ENCODE measurements around the gene PTPRK. TPM values are rescaled to one million over a fixed set of nuclear protein-coding genes. Genes with fewer than 3 reads are reported as not detected.

Gene PTPRK
- total and polyA plus RNA-seq, 9 of the 15 experiments (the other 6 are each of a cell fraction or from before 2014, with no cell fraction given): 0.04 to 0.51 TPM; not detected in 7

- H3K9me1 ChIP-seq (ENCODE audit: control insufficient read depth, insufficient read depth, low read length): no peaks in the 10 kb centered on the region
- POLR2A ChIA-PET: no interaction called here
- no peaks in the 10 kb centered on the region for H3K79me2 ChIP-seq (ENCODE audit: control insufficient read depth, insufficient read depth, low read length)
- H3K4me2 ChIP-seq (ENCODE audit: insufficient read depth, low read length): no peak overlapping the region
- no peaks in the 10 kb centered on the region for H3K27me3 ChIP-seq (ENCODE audit: control insufficient read depth in 2 of 2, insufficient read depth in 2 of 2, low read length in 2 of 2)
- H3K4me1 ChIP-seq (replicated peaks in 1 of 2; ENCODE audit: control insufficient read depth in 2 of 2, insufficient read depth in 2 of 2, low read length in 2 of 2): no peaks in the 10 kb centered on the region
- in situ Hi-C loops (cut with MboI) (no loop called here), intact Hi-C loops (cut with micrococcal nuclease) (no loop called here)
- BruUV-seq (replicated peaks): no TSS peak
- CTCF ChIA-PET (ENCODE audit: low intra/inter-chr PET ratio): no interaction called here
- FAIRE-seq (no peak), ATAC-seq (no peak), DNase-seq (ENCODE audit: extremely low read depth in 1 of 4, low spot score in 3 of 4) (no peak)
- H4K20me1 ChIP-seq (replicated peaks; ENCODE audit: control insufficient read depth, insufficient read depth, low read length): no peaks in the 10 kb centered on the region
- no peaks in the 10 kb centered on the region for H3K9me3 ChIP-seq (replicated peaks; ENCODE audit: control insufficient read depth, insufficient read depth, low read depth, low read length)
- H3K27ac ChIP-seq (ENCODE audit: extremely low read depth, low read depth, low read length): no peak overlapping the region
- H2AFZ ChIP-seq (ENCODE audit: low read depth, low read length): no peak overlapping the region
- no peak overlapping the region for H3K4me3 ChIP-seq
- no peaks in the 10 kb centered on the region for H3K36me3 ChIP-seq (ENCODE audit: control insufficient read depth, insufficient read depth, low read length)
- 0% methylated on average over 5 of the region's 5 CpGs for WGBS (ENCODE audit: insufficient coverage, low coverage, missing lambda C conversion rate)
- TF ChIP-seq SP1 (CRISPR knock-in tag; IDR thresholded peaks at IDR 0.05): no peak
- no peak for TF ChIP-seq ZNF644 (tag; IDR thresholded peaks at IDR 0.05; ENCODE audit: low read depth)
- TF ChIP-seq ZNF431 (CRISPR knock-in tag; IDR thresholded peaks at IDR 0.05): no peak
- TF ChIP-seq CLOCK (CRISPR knock-in tag; IDR thresholded peaks at IDR 0.05; ENCODE audit: borderline replicate concordance): no peak
- no peak for TF ChIP-seq JUND (IDR thresholded peaks at IDR 0.05; ENCODE audit: borderline replicate concordance, low read depth, low read length)
- no peak for TF ChIP-seq JUND (tag; IDR thresholded peaks at IDR 0.05; ENCODE audit: borderline replicate concordance, low read depth, low read length)
- TF ChIP-seq ZNF124 (CRISPR knock-in tag; IDR thresholded peaks at IDR 0.05): no peak
- TF ChIP-seq U2AF2 (optimal IDR thresholded peaks at IDR 0.05; ENCODE audit: low read depth, low read length): no peak
- no peak for TF ChIP-seq CAMTA2 (CRISPR knock-in tag; conservative IDR thresholded peaks at IDR 0.05)
- no peak for TF ChIP-seq NFIC (IDR thresholded peaks at IDR 0.05)
- no peak for TF ChIP-seq TFAP4 (CRISPR knock-in tag; IDR thresholded peaks at IDR 0.05; ENCODE audit: borderline replicate concordance)
- no peak overlapping the region for H3K9ac ChIP-seq (ENCODE audit: insufficient read depth in 1 of 2, low read depth in 2 of 2, low read length in 2 of 2)
Observed at GRCh38 chr6:128208851-128209580, 311.4 kb downstream of the PTPRK start.

Data from K562 (cell line).